SK-N-SH treated with all-trans-retinoic acid at 6 μM for 48 hours (cell line): Measurements from ENCODE around the gene PARD3.

ENCODE experiments used
- ATAC-seq: fragments of 200-7000 bp; cut with Tn5 transposase; 3 replicates; pipeline ENCODE4 v1.9.1; 2020; ENCODE audit warnings: mild to moderate bottlenecking, moderate library complexity
- BACH2 ChIP-seq: fragments of 250-450 bp; sonication (Bioruptor Pico); IDR thresholded peaks from 2 replicates; pipeline ENCODE4 v1.9.0; 2021; ENCODE audit warnings: mild to moderate bottlenecking, borderline replicate concordance
- CREB5 ChIP-seq: fragments of 250-450 bp; sonication (Bioruptor Pico); IDR thresholded peaks from 2 replicates; pipeline ENCODE4 v1.5.1; 2020; ENCODE audit warnings: low read depth, mild to moderate bottlenecking, moderate library complexity
- CSDC2 ChIP-seq: fragments of 250-450 bp; sonication (Bioruptor Pico); IDR thresholded peaks from 2 replicates; pipeline ENCODE4 v1.5.0; 2020; ENCODE audit warnings: mild to moderate bottlenecking, moderate library complexity
- CSRNP3 ChIP-seq: fragments of 250-450 bp; sonication (Bioruptor Pico); IDR thresholded peaks from 2 replicates; pipeline ENCODE4 v1.5.1; 2021; ENCODE audit warnings: mild to moderate bottlenecking, moderate library complexity
- GLIS3 ChIP-seq: fragments of 250-450 bp; sonication (Bioruptor Pico); IDR thresholded peaks from 2 replicates; pipeline ENCODE4 v1.5.0; 2020; ENCODE audit warnings: mild to moderate bottlenecking, moderate library complexity
- ISL1 ChIP-seq: fragments of 250-450 bp; sonication (Bioruptor Pico); IDR thresholded peaks from 2 replicates; pipeline ENCODE4 v2.1.2; 2022; ENCODE audit warnings: mild to moderate bottlenecking, moderate library complexity
- PATZ1 ChIP-seq: fragments of 250-450 bp; sonication (Bioruptor Pico); IDR thresholded peaks from 2 replicates; pipeline ENCODE4 v1.8.0; 2020; ENCODE audit warnings: mild to moderate bottlenecking, moderate library complexity, borderline replicate concordance
- POU6F1 ChIP-seq: fragments of 250-450 bp; sonication (Bioruptor Pico); IDR thresholded peaks from 2 replicates; pipeline ENCODE4 v1.8.0; 2021; ENCODE audit warnings: low read depth, mild to moderate bottlenecking, moderate library complexity, borderline replicate concordance
- PPARA ChIP-seq: fragments of 250-450 bp; sonication (Bioruptor Pico); IDR thresholded peaks from 2 replicates; pipeline ENCODE4 v1.5.0; 2020; ENCODE audit warnings: mild to moderate bottlenecking, borderline replicate concordance
- SNAI2 ChIP-seq: fragments of 250-450 bp; sonication (Bioruptor Pico); IDR thresholded peaks from 2 replicates; pipeline ENCODE4 v1.5.0; 2020; ENCODE audit warnings: mild to moderate bottlenecking, moderate library complexity
- TCF4 ChIP-seq: fragments of 250-450 bp; sonication (Bioruptor Pico); IDR thresholded peaks from 2 replicates; pipeline ENCODE4 v1.8.0; 2021; ENCODE audit warnings: mild to moderate bottlenecking, moderate library complexity, borderline replicate concordance
- TSHZ2 ChIP-seq: fragments of 250-450 bp; sonication (Bioruptor Pico); IDR thresholded peaks from 2 replicates; pipeline ENCODE4 v1.5.0; 2020; ENCODE audit warnings: mild to moderate bottlenecking, moderate library complexity
- ZC3H10 ChIP-seq: fragments of 250-450 bp; sonication (Bioruptor Pico); IDR thresholded peaks from 2 replicates; pipeline ENCODE4 v1.5.1; 2021; ENCODE audit warnings: mild to moderate bottlenecking, moderate library complexity
- ZFP3 ChIP-seq: fragments of 250-450 bp; sonication (Bioruptor Pico); IDR thresholded peaks from 2 replicates; pipeline ENCODE4 v1.5.0; 2020; ENCODE audit warnings: mild to moderate bottlenecking, moderate library complexity
- ZFP30 ChIP-seq: fragments of 450-650 bp; formaldehyde crosslinking; IDR thresholded peaks from 2 replicates; pipeline ENCODE4 v1.5.0; 2022; ENCODE audit warnings: mild to moderate bottlenecking, moderate library complexity
- ZNF565 ChIP-seq: fragments of 450-650 bp; formaldehyde crosslinking; conservative IDR thresholded peaks from 2 replicates; pipeline ENCODE4 v1.5.0; 2020; ENCODE audit warnings: low read depth, mild to moderate bottlenecking, moderate library complexity
- ZNF70 ChIP-seq: fragments of 450-650 bp; formaldehyde crosslinking; IDR thresholded peaks from 2 replicates; pipeline ENCODE4 v1.5.0; 2020; ENCODE audit warnings: mild to moderate bottlenecking, moderate library complexity

The PARD3 gene

GRCh38 chr10:34151481-34151880 lies 663.6 kb downstream of the PARD3 start:
- ATAC-seq = no peak
- TF ChIP-seq ZNF70 (CRISPR knock-in tag) (no peak), CSDC2 (CRISPR knock-in tag) (no peak), ZC3H10 (CRISPR knock-in tag) (no peak), BACH2 (CRISPR knock-in tag) (no peak), CSRNP3 (CRISPR knock-in tag) (no peak), GLIS3 (CRISPR knock-in tag) (no peak), PATZ1 (no peak), TCF4 (CRISPR knock-in tag) (no peak), ZFP30 (CRISPR knock-in tag) (no peak), PPARA (CRISPR knock-in tag) (no peak), POU6F1 (CRISPR knock-in tag) (no peak), ISL1 (CRISPR knock-in tag) (no peak), TSHZ2 (CRISPR knock-in tag) (no peak), ZNF565 (CRISPR knock-in tag) (no peak)

GRCh38 chr10:34150103-34150502 lies 665.0 kb downstream of the PARD3 start:
- no peak for ATAC-seq
- TF ChIP-seq ISL1 (CRISPR knock-in tag) (no peak), CSDC2 (CRISPR knock-in tag) (no peak), CSRNP3 (CRISPR knock-in tag) (no peak), ZFP3 (CRISPR knock-in tag) (no peak), ZC3H10 (CRISPR knock-in tag) (no peak)

GRCh38 chr10:34148305-34148657 lies 666.8 kb downstream of the PARD3 start:
- no peak for ATAC-seq
- no peak for TF ChIP-seq SNAI2 (CRISPR knock-in tag)
- no peak for TF ChIP-seq POU6F1 (CRISPR knock-in tag)
- no peak for TF ChIP-seq ZFP3 (CRISPR knock-in tag)
- TF ChIP-seq GLIS3 (CRISPR knock-in tag) = no peak
- no peak for TF ChIP-seq CSRNP3 (CRISPR knock-in tag)
- no peak for TF ChIP-seq ZNF565 (CRISPR knock-in tag)
- no peak for TF ChIP-seq CREB5 (CRISPR knock-in tag)
